ENCODE measurements around the gene B4GALT3.

DNA sequence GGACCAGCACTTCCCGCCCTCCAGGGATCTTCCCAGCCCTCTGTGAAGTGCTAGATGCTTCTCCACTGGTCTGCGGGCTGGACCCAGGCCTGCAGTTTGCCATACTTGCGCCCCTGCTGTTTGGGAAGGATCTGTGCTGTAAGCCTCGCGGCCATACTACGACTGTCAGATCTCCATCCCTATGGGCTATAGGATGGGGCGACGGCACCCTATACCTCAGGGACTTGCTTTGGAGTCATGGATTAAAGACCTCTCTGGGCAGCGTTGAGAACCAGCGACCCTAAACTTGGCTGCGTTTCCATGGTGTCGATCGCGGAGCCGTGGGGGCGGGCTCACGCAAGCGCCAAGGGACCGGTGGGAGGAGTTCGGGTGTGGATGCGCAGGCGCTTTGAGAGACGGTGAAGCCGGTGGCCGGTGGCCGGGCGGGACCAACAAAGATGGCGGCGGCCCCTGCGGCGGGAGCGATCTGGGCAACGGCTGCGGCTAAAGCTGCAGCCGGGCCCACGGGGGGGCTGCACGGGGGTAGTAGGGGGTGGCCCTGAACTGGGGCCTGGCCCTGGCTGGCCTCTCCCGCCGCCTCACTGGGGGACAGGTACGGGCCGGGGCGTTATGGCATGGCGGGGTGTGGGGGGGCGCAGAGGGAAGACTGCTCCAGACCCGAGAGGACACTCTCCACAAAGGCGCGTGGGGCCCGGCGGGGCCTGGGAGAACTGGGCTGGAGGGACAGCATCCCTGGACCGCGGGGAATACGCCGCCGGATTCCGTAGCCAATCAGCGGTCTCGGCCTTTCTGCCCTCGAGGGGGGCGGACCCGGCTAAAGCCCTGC, 18.0 kb downstream of the B4GALT3 start, which contains the start of gene USP21:
- TF ChIP-seq, protein P1, sequence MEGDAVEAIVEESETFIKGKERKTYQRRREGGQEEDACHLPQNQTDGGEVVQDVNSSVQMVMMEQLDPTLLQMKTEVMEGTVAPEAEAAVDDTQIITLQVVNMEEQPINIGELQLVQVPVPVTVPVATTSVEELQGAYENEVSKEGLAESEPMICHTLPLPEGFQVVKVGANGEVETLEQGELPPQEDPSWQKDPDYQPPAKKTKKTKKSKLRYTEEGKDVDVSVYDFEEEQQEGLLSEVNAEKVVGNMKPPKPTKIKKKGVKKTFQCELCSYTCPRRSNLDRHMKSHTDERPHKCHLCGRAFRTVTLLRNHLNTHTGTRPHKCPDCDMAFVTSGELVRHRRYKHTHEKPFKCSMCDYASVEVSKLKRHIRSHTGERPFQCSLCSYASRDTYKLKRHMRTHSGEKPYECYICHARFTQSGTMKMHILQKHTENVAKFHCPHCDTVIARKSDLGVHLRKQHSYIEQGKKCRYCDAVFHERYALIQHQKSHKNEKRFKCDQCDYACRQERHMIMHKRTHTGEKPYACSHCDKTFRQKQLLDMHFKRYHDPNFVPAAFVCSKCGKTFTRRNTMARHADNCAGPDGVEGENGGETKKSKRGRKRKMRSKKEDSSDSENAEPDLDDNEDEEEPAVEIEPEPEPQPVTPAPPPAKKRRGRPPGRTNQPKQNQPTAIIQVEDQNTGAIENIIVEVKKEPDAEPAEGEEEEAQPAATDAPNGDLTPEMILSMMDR (IDR thresholded peaks at IDR 0.05; ENCODE audit: extremely low read depth in 1 of 2, insufficient read depth in 1 of 2, low read depth in 1 of 2, low read length in 2 of 2): peak in 1 of 2 donors; percentile 8
- TF ChIP-seq POLR2AphosphoS5 (IDR thresholded peaks at IDR 0.05; ENCODE audit: insufficient read depth, low read depth, low read length) (peak; percentile 91), POLR2A (IDR thresholded peaks at IDR 0.05; ENCODE audit: low read depth, low read length) (peak; percentile 74), EZH2 (IDR thresholded peaks at IDR 0.05; ENCODE audit: borderline replicate concordance, low read depth, low read length, severe bottlenecking) (no peak), JUN (IDR thresholded peaks at IDR 0.05; ENCODE audit: borderline replicate concordance, insufficient read depth, insufficient read length, low read depth) (no peak)
- TF ChIP-seq, protein P2, sequence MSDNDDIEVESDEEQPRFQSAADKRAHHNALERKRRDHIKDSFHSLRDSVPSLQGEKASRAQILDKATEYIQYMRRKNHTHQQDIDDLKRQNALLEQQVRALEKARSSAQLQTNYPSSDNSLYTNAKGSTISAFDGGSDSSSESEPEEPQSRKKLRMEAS (IDR thresholded peaks at IDR 0.05; ENCODE audit: insufficient read depth, insufficient read length): no peak
